ENCODE results near the gene SORCS2. TPM values are rescaled to one million over a fixed set of nuclear protein-coding genes. Genes with fewer than 3 reads are reported as not detected.

SORCS2 gene
- total and polyA plus RNA-seq, 2 of the 13 experiments (the other 11 are each of a cell fraction or from before 2014, with no cell fraction given), result 0.82 to 1.0 TPM

DNA sequence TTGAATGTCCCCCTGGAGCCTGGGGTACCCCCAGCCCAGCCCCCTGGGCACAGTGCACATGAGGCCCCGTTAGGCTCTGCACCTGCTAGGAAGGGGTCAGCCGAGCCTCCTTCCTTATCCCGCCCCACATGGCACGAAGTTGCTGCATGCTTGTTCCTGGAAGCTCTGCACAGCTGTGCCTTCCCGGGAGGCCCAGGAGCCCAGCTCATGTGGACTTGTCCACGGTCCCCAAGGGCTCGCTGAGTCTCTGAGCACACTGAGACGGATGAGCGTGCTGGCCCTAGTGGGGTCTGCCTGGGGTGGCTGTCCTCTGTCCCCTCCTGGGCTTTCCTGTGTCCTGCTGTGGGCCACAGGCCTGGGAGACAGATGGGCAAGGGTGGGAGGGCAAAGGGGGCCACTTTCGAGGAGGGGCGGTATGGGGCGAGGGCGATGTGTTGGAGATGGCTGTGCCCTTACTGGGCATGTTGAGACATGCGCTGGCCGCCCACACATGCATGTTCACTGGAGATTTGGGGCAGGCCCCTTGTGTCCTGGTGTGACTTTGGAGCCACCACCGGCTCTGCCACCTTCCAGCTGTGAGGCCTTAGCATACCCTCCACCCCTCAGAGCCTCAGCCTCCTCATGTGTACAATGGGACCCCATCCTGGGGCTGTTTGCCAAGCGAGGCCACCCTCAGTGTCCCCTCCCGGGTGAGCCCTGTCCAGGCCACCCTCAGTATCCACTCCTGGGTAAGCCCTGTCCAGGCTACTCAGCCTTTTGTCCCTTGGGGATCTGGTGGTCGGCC, 509.7 kb downstream of the SORCS2 start (continued):
- no peak for TF ChIP-seq ZNF329 (CRISPR knock-in tag; IDR thresholded peaks at IDR 0.05; ENCODE audit: low read depth)
- TF ChIP-seq ZSCAN25 (CRISPR knock-in tag; IDR thresholded peaks at IDR 0.05), result no peak
- TF ChIP-seq, protein P1, sequence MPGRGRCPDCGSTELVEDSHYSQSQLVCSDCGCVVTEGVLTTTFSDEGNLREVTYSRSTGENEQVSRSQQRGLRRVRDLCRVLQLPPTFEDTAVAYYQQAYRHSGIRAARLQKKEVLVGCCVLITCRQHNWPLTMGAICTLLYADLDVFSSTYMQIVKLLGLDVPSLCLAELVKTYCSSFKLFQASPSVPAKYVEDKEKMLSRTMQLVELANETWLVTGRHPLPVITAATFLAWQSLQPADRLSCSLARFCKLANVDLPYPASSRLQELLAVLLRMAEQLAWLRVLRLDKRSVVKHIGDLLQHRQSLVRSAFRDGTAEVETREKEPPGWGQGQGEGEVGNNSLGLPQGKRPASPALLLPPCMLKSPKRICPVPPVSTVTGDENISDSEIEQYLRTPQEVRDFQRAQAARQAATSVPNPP (CRISPR knock-in tag; IDR thresholded peaks at IDR 0.05), result no peak
- TF ChIP-seq, protein P2, sequence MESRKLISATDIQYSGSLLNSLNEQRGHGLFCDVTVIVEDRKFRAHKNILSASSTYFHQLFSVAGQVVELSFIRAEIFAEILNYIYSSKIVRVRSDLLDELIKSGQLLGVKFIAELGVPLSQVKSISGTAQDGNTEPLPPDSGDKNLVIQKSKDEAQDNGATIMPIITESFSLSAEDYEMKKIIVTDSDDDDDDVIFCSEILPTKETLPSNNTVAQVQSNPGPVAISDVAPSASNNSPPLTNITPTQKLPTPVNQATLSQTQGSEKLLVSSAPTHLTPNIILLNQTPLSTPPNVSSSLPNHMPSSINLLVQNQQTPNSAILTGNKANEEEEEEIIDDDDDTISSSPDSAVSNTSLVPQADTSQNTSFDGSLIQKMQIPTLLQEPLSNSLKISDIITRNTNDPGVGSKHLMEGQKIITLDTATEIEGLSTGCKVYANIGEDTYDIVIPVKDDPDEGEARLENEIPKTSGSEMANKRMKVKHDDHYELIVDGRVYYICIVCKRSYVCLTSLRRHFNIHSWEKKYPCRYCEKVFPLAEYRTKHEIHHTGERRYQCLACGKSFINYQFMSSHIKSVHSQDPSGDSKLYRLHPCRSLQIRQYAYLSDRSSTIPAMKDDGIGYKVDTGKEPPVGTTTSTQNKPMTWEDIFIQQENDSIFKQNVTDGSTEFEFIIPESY (CRISPR knock-in tag; IDR thresholded peaks at IDR 0.05), result no peak
- no peak for TF ChIP-seq ZNF766 (CRISPR knock-in tag; IDR thresholded peaks at IDR 0.05; ENCODE audit: borderline replicate concordance)
- TF ChIP-seq, protein P3, sequence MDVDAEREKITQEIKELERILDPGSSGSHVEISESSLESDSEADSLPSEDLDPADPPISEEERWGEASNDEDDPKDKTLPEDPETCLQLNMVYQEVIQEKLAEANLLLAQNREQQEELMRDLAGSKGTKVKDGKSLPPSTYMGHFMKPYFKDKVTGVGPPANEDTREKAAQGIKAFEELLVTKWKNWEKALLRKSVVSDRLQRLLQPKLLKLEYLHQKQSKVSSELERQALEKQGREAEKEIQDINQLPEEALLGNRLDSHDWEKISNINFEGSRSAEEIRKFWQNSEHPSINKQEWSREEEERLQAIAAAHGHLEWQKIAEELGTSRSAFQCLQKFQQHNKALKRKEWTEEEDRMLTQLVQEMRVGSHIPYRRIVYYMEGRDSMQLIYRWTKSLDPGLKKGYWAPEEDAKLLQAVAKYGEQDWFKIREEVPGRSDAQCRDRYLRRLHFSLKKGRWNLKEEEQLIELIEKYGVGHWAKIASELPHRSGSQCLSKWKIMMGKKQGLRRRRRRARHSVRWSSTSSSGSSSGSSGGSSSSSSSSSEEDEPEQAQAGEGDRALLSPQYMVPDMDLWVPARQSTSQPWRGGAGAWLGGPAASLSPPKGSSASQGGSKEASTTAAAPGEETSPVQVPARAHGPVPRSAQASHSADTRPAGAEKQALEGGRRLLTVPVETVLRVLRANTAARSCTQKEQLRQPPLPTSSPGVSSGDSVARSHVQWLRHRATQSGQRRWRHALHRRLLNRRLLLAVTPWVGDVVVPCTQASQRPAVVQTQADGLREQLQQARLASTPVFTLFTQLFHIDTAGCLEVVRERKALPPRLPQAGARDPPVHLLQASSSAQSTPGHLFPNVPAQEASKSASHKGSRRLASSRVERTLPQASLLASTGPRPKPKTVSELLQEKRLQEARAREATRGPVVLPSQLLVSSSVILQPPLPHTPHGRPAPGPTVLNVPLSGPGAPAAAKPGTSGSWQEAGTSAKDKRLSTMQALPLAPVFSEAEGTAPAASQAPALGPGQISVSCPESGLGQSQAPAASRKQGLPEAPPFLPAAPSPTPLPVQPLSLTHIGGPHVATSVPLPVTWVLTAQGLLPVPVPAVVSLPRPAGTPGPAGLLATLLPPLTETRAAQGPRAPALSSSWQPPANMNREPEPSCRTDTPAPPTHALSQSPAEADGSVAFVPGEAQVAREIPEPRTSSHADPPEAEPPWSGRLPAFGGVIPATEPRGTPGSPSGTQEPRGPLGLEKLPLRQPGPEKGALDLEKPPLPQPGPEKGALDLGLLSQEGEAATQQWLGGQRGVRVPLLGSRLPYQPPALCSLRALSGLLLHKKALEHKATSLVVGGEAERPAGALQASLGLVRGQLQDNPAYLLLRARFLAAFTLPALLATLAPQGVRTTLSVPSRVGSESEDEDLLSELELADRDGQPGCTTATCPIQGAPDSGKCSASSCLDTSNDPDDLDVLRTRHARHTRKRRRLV (CRISPR knock-in tag; IDR thresholded peaks at IDR 0.05), result no peak
- TF ChIP-seq KAT2B (IDR thresholded peaks at IDR 0.05; ENCODE audit: borderline replicate concordance, low read depth, low read length), result no peak
- TF ChIP-seq, protein P4, sequence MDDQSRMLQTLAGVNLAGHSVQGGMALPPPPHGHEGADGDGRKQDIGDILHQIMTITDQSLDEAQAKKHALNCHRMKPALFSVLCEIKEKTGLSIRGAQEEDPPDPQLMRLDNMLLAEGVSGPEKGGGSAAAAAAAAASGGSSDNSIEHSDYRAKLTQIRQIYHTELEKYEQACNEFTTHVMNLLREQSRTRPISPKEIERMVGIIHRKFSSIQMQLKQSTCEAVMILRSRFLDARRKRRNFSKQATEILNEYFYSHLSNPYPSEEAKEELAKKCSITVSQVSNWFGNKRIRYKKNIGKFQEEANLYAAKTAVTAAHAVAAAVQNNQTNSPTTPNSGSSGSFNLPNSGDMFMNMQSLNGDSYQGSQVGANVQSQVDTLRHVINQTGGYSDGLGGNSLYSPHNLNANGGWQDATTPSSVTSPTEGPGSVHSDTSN (CRISPR knock-in tag; IDR thresholded peaks at IDR 0.05; ENCODE audit: borderline replicate concordance), result no peak
- no peak for TF ChIP-seq ZFP36L2 (CRISPR knock-in tag; IDR thresholded peaks at IDR 0.05)
- no peak for TF ChIP-seq FOSL1 (CRISPR knock-in tag; IDR thresholded peaks at IDR 0.05; ENCODE audit: borderline replicate concordance)
